Endometrium (tissue), 2 donors: ENCODE data around the gene MAP2K1.
"Not testable (repeated sequence)": the region's sequence is repeated elsewhere in the genome, so short reads cannot be mapped to it uniquely, and the experiment has no call there.

ENCODE experiments used
- FAIRE-seq: peaks from 2 replicates; lab custom pipeline; 2012; peaks lifted over from hg19 to GRCh38; lab: Jason Lieb, UNC
- donor health status: control.
- donor health status: control.

MAP2K1 gene

GRCh38 chr15:66386204-66387123 lies at the start of gene MAP2K1:
TSS of gene MAP2K1 (plus strand) at chr15:66386912. CDS start at chr15:66387348, 436 bp downstream.
- FAIRE-seq: peak; percentile 8

DNA sequence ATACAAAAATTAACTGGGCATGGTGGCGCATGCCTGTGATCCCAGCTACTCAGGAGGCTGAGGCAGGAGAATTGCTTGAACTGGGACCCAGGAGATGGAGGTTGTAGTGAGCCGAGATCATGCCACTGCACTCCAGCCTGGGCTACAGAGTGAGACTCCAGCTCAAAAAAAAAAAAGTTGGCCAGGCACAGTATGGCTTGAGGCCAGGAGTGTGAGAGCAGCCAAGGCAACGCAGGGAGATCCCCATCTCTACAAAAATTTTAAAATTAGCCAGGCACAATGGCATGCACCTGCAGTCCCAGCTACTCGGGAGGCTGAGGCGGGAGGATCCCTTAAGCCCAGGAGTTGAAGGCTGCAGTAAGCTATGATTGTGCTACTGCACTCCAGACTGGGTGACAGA lies 38.2 kb upstream of the MAP2K1 start:
- FAIRE-seq: not testable (repeated sequence)

GRCh38 chr15:66356077-66356358 lies 30.7 kb upstream of the MAP2K1 start:
- FAIRE-seq: no peak

- peak; percentile 88 for FAIRE-seq
Observed at GRCh38 chr15:66356359-66357236, 30.1 kb upstream of the MAP2K1 start, which contains the start of gene TIPIN. TSS of gene TIPIN (minus strand) at chr15:66356685. CDS start at chr15:66352947, 3,738 bp downstream.

GRCh38 chr15:66359740-66360139 lies 27.0 kb upstream of the MAP2K1 start:
- no peak for FAIRE-seq

DNA sequence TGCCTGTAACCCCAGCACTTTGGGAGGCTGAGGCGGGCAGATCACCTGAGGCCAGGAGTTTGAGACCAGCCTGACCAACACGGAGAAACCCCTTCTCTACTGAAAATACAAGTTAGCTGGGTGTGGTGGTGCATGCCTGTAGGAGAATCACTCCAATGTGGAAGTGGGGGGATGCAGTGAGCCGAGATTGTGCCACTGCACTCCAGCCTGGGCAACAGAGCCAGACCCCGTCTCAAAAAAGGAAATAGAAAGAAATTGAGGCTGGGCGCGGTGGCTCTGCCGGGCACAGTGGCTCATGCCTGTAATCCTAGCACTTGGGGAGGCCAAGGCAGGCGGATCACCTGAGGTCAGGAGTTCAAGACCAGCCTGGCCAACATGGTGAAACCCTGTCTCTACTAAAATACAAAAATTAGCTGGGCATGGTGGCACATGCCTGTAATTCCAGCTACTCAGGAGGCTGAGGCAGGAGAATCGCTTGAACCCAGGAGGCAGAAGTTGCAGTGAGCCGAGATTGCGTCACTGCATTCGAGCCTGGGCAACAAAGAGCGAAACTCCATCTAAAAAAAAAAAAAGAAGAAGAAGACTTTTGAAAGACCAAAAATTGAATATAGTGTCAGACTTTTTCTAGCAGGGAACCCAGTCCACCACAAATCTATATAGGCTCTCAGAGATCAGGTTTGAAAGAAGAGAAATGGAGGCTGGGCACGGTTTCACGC lies 24.8 kb upstream of the MAP2K1 start:
- FAIRE-seq: not testable (repeated sequence)

DNA sequence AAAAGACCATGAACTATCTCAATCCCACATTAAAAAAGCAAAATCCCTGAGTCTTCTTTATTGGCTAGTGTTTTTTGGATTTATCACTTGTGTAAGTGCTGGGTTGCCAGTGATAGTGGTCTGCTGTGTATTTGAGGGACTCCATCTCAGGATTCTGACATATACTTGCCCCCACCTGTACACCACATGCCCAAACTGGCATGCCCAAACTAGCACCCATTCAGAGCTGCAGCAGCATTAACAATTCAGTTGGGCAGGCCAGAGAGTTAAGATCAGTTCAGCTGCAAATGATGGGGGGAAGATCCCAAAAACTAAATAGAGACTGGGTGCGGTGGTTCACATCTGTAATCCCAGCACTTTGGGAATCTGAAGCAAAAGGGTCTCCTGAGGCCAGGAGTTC lies 23.9 kb upstream of the MAP2K1 start:
- FAIRE-seq: no peak

GRCh38 chr15:66364944-66365528 lies 21.7 kb upstream of the MAP2K1 start:
- FAIRE-seq: no peak

- FAIRE-seq: no peak
Observed at GRCh38 chr15:66369773-66370651, 16.7 kb upstream of the MAP2K1 start.

GRCh38 chr15:66374179-66374578 lies 12.5 kb upstream of the MAP2K1 start:
- FAIRE-seq: no peak

- FAIRE-seq: no peak
Observed at GRCh38 chr15:66378814-66379430, 7.8 kb upstream of the MAP2K1 start.

GRCh38 chr15:66381376-66381775 lies 5.3 kb upstream of the MAP2K1 start:
- not testable (repeated sequence) for FAIRE-seq

- FAIRE-seq: no peak
Observed at GRCh38 chr15:66387163-66388042, 691 bp downstream of the MAP2K1 start.

- FAIRE-seq: no peak
Observed at GRCh38 chr15:66388043-66388363, 1.3 kb downstream of the MAP2K1 start.

DNA sequence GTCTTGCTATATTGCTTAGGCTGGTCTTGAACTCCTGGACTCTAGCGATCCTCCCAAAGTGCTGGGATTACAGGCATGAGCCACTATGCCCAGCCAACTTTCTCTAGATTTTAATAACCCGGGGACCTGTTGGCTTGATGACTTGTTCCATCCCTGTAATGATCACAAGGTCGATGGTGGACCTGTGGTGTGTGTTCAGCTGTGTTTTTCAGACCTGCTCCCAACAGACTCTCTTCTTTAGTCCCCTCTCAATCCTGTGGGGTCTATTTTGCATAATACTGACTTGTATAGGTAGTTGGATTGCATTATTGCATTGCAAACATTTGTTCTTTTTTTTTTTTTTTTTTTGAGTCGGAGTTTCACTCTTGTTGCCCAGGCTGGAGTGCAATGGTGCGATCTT lies 1.9 kb downstream of the MAP2K1 start:
- FAIRE-seq: no peak

GRCh38 chr15:66389098-66389858 lies 2.6 kb downstream of the MAP2K1 start:
- no peak for FAIRE-seq

DNA sequence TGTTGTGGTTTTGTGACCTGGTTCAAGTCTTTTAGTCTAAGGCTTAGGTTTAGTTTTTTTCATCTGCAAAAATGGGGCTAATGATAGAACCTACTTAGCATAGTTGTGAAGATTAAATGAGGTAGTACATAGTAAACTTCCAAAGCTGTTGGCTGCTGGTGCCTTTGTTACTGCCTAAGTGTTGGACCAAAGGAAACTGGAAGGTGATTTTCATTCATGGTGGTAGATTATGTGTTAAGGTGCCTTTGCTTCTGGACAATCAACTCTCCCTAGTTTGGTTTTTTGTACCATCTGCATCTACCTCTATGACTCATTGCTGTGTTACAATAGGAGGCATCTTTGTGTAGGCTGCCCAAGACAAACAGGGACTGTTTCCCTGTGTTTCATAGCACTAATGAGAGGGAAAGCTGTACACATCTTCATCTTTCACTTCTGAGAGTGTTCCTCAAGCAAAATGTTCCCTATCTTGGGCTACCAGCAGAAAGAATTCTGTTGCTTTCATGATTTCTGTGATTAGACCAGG lies 3.2 kb downstream of the MAP2K1 start:
- no peak for FAIRE-seq

DNA sequence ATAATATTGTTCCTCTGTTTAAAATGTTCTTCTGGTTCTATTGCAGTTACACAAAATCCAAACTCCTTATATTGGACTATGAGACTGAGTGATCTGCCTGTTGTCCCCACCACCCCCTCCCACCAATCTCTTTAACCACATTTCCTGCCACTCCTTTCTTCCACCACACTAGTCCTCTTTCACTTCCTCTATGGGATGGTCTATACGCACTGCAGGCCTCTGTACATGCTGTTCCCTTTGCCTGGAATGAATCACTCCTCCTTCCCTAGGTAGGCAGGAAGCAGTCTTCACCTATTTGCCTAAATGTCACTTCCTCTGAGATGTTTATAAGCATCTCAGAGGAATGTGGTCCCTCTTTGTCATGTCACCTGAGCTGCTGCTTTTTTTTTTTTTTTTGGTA lies 4.0 kb downstream of the MAP2K1 start:
- no peak for FAIRE-seq

GRCh38 chr15:66393037-66393436 lies 6.3 kb downstream of the MAP2K1 start:
- FAIRE-seq: not testable (repeated sequence)
